Erythroblast (primary cell): ENCODE measurements around the gene NDUFV2.

Experiments
- GATA1 ChIP-seq: IDR thresholded peaks from 2 replicates; pipeline ENCODE4 v1.6.1; 2011; ENCODE audit warnings: low read depth, mild to moderate bottlenecking, control low read depth, low read length, moderate library complexity
- POLR2A ChIP-seq: IDR thresholded peaks from 2 replicates; pipeline ENCODE4 v1.6.1; 2011; ENCODE audit warnings: mild to moderate bottlenecking, low read length

DNA sequence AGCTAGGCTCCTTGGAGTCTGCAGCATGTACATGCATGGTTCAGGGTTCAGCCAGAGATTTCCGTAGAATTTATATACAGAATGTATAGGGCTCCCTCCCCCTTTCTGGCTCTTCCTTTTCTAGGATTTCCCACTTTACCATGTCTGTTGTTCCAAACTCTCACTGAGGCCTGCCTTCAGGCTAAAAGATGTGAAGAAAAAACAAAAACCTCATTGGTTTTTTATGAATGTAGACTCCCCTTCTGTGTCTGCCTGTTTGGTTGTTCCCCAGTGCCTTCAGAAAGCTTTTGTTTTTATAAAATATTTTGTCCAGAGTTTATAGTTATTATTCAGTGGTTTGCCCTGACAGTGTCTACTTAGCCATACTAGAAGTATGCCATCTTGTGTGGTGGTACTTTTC is 3.6 kb downstream of the NDUFV2 start:
- TF ChIP-seq POLR2A (no peak), GATA1 (no peak)
